Thoracic aorta (tissue), 2 donors: Measurements from ENCODE around the gene UNC13B. TPM values are rescaled to one million over a fixed set of nuclear protein-coding genes. Genes with fewer than 3 reads are reported as not detected.

Source experiments
- ATAC-seq: fragments of 150-250 bp; one replicate; pipeline ENCODE4 v1.8.0; 2017; ENCODE audit warnings: low read depth; ENCODE audit not compliant: insufficient number of reproducible peaks, low FRiP score
- DNase-seq: peaks from one replicate; pipeline ENCODE4 v3.0.0-alpha.2; 2020; ENCODE audit warnings: low spot score
- H3K27ac ChIP-seq, 2 donors: fragments of 200-600 bp; sonication (generic); 1 replicate in 1 of 2; 2 replicates in 1 of 2; pipeline ENCODE4 v1.5.1; 2016; ENCODE audit warnings: mild to moderate bottlenecking in 2 of 2, moderate library complexity in 2 of 2
- H3K27me3 ChIP-seq: fragments of 200-600 bp; sonication (generic); replicated peaks from 2 replicates; pipeline ENCODE4 v1.6.0; 2016; ENCODE audit warnings: mild to moderate bottlenecking; ENCODE audit not compliant: insufficient read depth
- H3K36me3 ChIP-seq: fragments of 200-600 bp; sonication (generic); one replicate; pipeline ENCODE4 v1.5.1; 2016
- H3K4me1 ChIP-seq, 2 donors: fragments of 200-600 bp; sonication (generic); 1 replicate in 1 of 2; 2 replicates in 1 of 2; pipeline versions ENCODE4 v1.5.1 to v1.6.0; 2016; ENCODE audit warnings: low read depth in 2 of 2, mild to moderate bottlenecking in 1 of 2; ENCODE audit not compliant: control insufficient read depth in 1 of 2
- H3K4me3 ChIP-seq: fragments of 200-600 bp; sonication (generic); 2 replicates; pipeline ENCODE4 v1.5.1; 2016; ENCODE audit warnings: mild to moderate bottlenecking
- H3K9me3 ChIP-seq: fragments of 200-600 bp; sonication (generic); 2 replicates; pipeline ENCODE4 v1.5.1; 2016
- CTCF ChIP-seq: fragments of 200-600 bp; sonication (generic); IDR thresholded peaks from one replicate; pipeline ENCODE4 v1.5.1; 2019; ENCODE audit warnings: antibody characterized with exemption
- total RNA-seq, 2 donors: library from RNA; depleted of rRNA; stranded (reverse); fragments of >200 nt; gene quantifications; one replicate each; pipeline versions ENCODE4 v1.1.0 to v1.2.3, GENCODE V29; 2016

The UNC13B gene
- total RNA-seq, 2 donors from 2014 or later = 38.1 to 47.4 TPM

DNA sequence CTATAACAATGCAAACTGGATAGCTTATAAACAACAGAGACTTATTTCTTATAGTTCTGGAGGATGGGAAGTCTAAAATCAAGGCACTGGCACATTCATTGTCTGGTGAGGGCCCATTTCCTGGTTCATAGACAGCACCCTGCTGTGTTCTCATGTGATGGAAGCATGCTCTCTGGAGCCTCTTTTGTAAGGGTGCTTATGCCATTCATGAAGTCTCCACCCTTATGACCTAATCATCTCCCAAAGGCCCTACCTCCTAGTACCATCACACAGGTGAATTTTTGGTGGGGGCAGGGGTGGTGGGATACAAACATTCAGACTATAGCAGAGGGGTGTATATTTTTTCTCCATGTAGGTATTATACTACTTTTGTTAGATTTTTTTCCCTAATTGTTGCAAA is 92.4 kb downstream of the UNC13B start:
- H3K27ac ChIP-seq = no peak overlapping the region
- no peak for DNase-seq
- ATAC-seq = no peak
- no peaks in the 10 kb centered on the region for H3K27me3 ChIP-seq
- H3K4me1 ChIP-seq = no peaks in the 10 kb centered on the region
- H3K9me3 ChIP-seq = no peaks in the 10 kb centered on the region
- H3K4me3 ChIP-seq = no peak overlapping the region
- no peak for TF ChIP-seq CTCF
- no peaks in the 10 kb centered on the region for H3K36me3 ChIP-seq

DNA sequence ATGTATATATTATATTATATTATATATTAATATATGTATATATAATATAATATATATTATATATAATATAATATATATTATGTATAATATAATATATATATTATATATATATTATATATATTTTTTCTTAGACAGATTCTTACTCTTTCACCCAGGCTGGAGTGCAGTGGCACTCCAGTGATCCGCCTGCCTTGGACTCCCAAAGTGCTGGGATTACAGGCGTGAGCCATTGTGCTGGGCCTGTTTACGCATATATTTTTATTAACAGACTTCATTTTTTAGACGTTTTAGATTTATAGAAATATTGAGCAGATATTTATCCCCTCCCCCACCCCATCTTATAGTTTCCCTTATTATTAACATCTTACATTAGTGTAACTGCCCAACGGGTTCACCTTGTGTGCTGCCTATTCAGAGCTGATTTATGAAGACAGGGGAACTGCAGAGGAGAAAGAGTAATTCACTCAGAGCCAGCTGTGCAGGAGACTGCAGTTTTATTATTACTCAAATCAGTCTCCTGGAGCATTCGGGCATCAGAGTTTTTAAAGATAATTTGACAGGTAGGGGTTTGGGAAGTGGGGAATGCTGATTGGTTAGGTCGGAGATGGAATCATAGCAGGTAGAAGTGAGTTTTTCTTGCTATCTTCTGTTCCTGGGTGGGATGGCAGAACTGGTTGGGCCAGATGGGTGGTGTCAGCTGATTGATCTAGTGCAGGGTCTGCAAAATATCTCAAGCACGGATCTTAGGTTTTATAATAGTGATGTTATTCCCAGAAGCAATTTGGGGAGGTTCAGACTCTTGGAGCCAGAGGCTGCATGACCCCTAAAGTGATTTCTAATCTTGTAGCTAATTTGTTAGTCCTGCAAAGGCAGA is 93.4 kb downstream of the UNC13B start:
- no peak for TF ChIP-seq CTCF
- H3K4me1 ChIP-seq = no peaks in the 10 kb centered on the region
- H3K36me3 ChIP-seq = no peaks in the 10 kb centered on the region
- DNase-seq (no peak), ATAC-seq (no peak)
- no peaks in the 10 kb centered on the region for H3K27me3 ChIP-seq
- no peak overlapping the region for H3K4me3 ChIP-seq
- no peaks in the 10 kb centered on the region for H3K9me3 ChIP-seq
- H3K27ac ChIP-seq = no peak overlapping the region

DNA sequence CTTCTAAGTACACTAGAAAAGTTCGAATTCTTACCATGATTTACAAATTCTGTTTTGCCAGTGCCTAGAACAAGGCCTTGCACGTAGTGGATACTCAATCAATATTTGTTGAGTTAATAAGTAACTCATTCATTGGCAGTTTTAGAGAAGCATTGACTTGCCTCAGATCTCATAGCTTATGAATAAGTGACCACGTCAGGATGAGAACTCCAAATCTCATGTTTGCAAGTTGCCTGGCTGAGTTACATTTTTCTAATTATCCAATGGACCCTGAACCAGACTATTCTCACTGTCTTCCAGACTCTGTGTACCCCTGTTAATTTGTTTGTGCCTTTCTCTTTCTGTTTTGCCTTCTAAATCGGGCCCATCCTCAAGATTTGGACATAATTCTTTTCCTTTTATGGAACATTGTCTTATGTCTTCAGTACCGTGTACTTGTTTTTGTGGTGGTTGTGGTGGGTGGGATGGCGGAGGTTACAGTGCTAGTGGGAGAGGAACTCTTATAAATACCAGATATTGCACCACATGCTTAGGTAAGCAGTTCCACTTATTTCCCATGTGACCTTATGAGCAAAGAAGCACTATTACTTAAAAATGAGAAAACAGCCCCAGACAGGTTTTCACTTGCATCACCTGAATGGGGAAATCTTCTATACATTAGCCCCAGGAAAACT is 96.3 kb downstream of the UNC13B start:
- Histone ChIP-seq H3K4me1 (no peaks in the 10 kb centered on the region), H3K27ac (no peak overlapping the region), H3K36me3 (peaks cover 5% of the 10 kb centered on the region), H3K9me3 (no peaks in the 10 kb centered on the region), H3K4me3 (no peak overlapping the region), H3K27me3 (no peaks in the 10 kb centered on the region)
- TF ChIP-seq CTCF = no peak
- DNase-seq = no peak
- ATAC-seq = no peak

- DNase-seq (peak; percentile 13), ATAC-seq (no peak)
- no peak overlapping the region for H3K4me3 ChIP-seq
- H3K4me1 ChIP-seq = no peaks in the 10 kb centered on the region
- TF ChIP-seq CTCF = peak; percentile 62
- H3K36me3 ChIP-seq = peaks cover 5% of the 10 kb centered on the region
- no peaks in the 10 kb centered on the region for H3K27me3 ChIP-seq
- H3K9me3 ChIP-seq = no peaks in the 10 kb centered on the region
- H3K27ac ChIP-seq = no peak overlapping the region
These were observed 97.1 kb downstream of the UNC13B start for GRCh38 chr9:35258660-35259474.

DNA sequence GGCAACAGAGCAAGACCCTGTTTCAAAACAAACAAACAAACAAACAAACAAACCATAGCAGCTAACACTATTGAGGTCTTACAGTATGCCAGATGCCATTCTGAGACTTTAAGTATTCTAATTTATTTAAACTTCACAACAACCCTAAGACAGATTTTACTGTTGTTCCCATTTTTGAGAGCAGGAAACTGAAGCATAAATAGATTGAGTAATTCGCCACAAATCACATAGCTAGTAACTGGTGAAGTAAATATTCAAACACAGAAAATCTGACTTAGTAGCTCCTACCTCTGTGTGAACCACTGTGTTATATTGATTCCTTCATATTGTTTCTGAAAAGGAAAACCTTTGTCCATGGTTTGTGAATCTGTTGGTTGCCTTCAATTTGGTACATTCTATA is 98.4 kb downstream of the UNC13B start:
- TF ChIP-seq CTCF = no peak

More for the DNA sequence above, 98.4 kb downstream of the UNC13B start:
- Histone ChIP-seq H3K9me3 (no peaks in the 10 kb centered on the region), H3K27me3 (no peaks in the 10 kb centered on the region), H3K4me1 (no peaks in the 10 kb centered on the region), H3K27ac (no peak overlapping the region), H3K4me3 (no peak overlapping the region), H3K36me3 (peaks cover 5% of the 10 kb centered on the region)
- DNase-seq (no peak), ATAC-seq (no peak)
